ENCODE data around the gene PET100. TPM values are rescaled to one million over a fixed set of nuclear protein-coding genes. Genes with fewer than 3 reads are reported as not detected.

PET100 gene
- total and polyA plus RNA-seq, 10 of the 15 experiments (the other 5 are each of a cell fraction or from before 2014, with no cell fraction given): 47.0 to 462 (median 126) TPM

DNA sequence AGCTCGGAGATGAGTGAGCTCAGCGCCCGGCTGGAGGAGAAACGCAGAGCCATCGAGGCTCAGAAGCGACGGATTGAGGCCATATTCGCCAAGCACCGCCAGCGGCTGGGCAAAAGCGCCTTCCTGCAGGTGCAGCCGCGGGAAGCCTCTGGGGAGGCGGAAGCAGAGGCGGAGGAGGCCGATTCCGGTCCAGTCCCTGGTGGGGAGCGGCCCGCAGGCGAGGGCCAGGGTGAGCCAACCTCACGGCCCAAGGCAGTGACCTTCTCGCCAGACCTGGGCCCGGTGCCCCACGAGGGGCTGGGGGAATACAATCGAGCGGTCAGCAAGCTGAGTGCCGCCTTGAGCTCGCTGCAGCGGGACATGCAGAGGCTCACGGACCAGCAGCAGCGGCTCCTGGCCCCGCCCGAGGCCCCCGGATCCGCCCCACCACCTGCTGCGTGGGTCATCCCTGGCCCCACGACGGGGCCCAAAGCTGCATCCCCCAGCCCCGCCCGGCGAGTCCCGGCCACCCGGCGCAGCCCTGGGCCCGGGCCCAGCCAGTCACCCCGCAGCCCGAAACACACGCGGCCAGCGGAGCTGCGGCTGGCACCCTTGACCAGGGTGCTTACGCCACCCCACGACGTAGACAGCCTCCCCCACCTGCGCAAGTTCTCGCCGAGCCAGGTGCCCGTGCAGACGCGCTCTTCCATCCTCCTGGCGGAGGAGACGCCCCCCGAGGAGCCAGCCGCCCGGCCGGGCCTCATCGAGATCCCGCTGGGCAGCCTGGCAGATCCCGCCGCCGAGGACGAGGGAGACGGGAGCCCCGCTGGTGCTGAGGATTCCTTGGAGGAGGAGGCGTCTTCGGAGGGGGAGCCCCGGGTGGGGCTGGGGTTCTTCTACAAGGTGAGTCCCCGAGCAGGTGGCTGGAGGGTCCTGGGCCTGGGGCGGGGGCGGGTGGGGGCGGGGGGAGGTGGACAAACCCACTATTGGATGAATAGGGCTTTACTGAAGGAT lies 17.0 kb upstream of the PET100 start:
- in situ Hi-C loops (cut with MboI): no loop called here
- Histone ChIP-seq H2AFZ (ENCODE audit: control insufficient read depth, low read depth, low read length) (no peak overlapping the region), H3K27ac (ENCODE audit: control insufficient read depth, insufficient read depth) (no peak overlapping the region), H3K9me3 (replicated peaks; ENCODE audit: control insufficient read depth, insufficient read depth, low read length) (no peaks in the 10 kb centered on the region), H3K27me3 (replicated peaks in 1 of 2; ENCODE audit: control insufficient read depth in 2 of 2, insufficient read depth in 2 of 2, low read length in 1 of 2) (no peaks in the 10 kb centered on the region), H3K4me2 (ENCODE audit: control insufficient read depth, insufficient read depth) (no peak overlapping the region), H3K36me3 (ENCODE audit: control insufficient read depth in 2 of 2, insufficient read depth in 2 of 2, low read length in 1 of 2) (no peaks in the 10 kb centered on the region), H3K4me3 (no peak overlapping the region), H3K4me1 (ENCODE audit: control insufficient read depth, insufficient read depth, low read length) (no peaks in the 10 kb centered on the region), H3K79me2 (ENCODE audit: control insufficient read depth, insufficient read depth, low read length) (no peaks in the 10 kb centered on the region), H4K20me1 (ENCODE audit: control insufficient read depth, insufficient read depth) (no peaks in the 10 kb centered on the region), H3K9ac (ENCODE audit: control insufficient read depth, insufficient read depth, low read length) (no peak overlapping the region)
- BruUV-seq (replicated peaks): no TSS peak
- POLR2A ChIA-PET: no interaction called here
- no peak for TF ChIP-seq GABPA (IDR thresholded peaks at IDR 0.05; ENCODE audit: low read depth)
- no peak for TF ChIP-seq NFIC (IDR thresholded peaks at IDR 0.05; ENCODE audit: low read depth, low read length)
- no peak for TF ChIP-seq SIN3A (IDR thresholded peaks at IDR 0.05; ENCODE audit: low read depth, low read length)
- RAD21 ChIA-PET (ENCODE audit: unreplicated experiment): no interaction called here
- CTCF ChIA-PET: no interaction called here
- intact Hi-C loops (cut with micrococcal nuclease; ENCODE audit: unreplicated experiment): no loop called here
- SMC1A ChIA-PET (ENCODE audit: uncharacterized antibody, unreplicated experiment): no interaction called here
- DNase-seq (ENCODE audit: low read depth, low spot score): no peak
- no peak for ATAC-seq
- FAIRE-seq: no peak
- 68% methylated on average over 59 of the region's 81 CpGs for WGBS (ENCODE audit: insufficient coverage, insufficient replicate concordance, low lambda C conversion rate, missing lambda C conversion rate)

DNA sequence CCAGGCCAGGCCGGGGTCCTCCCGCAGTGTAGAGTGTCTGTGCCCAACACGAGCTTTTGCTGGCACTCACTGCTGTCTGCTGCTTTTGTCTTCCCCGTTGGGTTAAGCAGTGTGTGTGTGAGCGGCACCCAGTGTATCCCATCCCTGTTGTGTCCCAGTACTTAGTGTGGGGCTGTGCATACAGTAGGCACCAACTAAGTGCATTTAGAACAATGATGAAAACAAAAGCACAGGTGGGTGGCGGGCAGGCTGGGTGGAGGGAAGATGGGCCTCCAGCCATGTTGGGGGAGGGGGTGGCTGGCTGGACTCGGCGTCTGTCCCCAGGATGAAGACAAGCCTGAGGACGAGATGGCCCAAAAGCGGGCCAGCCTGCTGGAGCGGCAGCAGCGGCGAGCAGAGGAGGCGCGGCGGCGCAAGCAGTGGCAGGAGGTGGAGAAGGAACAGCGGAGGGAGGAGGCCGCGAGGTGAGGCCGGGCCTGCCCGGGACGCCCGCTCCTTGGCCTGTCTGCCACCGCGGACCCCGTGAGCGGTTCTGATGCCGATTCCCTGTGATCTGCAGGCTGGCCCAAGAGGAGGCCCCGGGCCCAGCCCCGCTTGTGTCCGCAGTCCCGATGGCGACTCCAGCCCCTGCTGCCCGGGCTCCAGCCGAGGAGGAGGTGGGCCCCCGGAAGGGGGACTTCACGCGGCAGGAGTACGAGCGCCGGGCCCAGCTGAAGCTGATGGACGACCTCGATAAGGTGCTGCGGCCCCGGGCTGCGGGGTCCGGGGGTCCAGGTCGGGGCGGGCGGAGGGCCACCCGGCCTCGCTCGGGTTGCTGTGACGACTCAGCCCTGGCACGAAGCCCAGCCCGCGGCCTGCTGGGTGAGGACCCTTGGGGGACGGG lies 14.5 kb upstream of the PET100 start:
- Histone ChIP-seq H3K9ac (ENCODE audit: control insufficient read depth, insufficient read depth, low read length) (no peak overlapping the region), H3K4me2 (ENCODE audit: control insufficient read depth, insufficient read depth) (no peak overlapping the region), H3K27me3 (replicated peaks in 1 of 2; ENCODE audit: control insufficient read depth in 2 of 2, insufficient read depth in 2 of 2, low read length in 1 of 2) (no peaks in the 10 kb centered on the region), H2AFZ (ENCODE audit: control insufficient read depth, low read depth, low read length) (no peak overlapping the region), H3K79me2 (ENCODE audit: control insufficient read depth, insufficient read depth, low read length) (no peaks in the 10 kb centered on the region), H4K20me1 (ENCODE audit: control insufficient read depth, insufficient read depth) (no peaks in the 10 kb centered on the region), H3K9me3 (replicated peaks; ENCODE audit: control insufficient read depth, insufficient read depth, low read length) (no peaks in the 10 kb centered on the region), H3K4me1 (ENCODE audit: control insufficient read depth, insufficient read depth, low read length) (no peaks in the 10 kb centered on the region), H3K4me3 (no peak overlapping the region), H3K27ac (ENCODE audit: control insufficient read depth, insufficient read depth) (no peak overlapping the region), H3K36me3 (ENCODE audit: control insufficient read depth in 2 of 2, insufficient read depth in 2 of 2, low read length in 1 of 2) (peaks cover 0 to 4% of the 10 kb centered on the region in 2 experiments; a peak in 3 of 4 replicates)
- ChIA-PET SMC1A (ENCODE audit: uncharacterized antibody, unreplicated experiment) (no interaction called here), POLR2A (no interaction called here), RAD21 (ENCODE audit: unreplicated experiment) (no interaction called here), CTCF (no interaction called here)
- WGBS (ENCODE audit: insufficient coverage, insufficient replicate concordance, low lambda C conversion rate, missing lambda C conversion rate): 91% methylated on average over 37 of the region's 59 CpGs
- intact Hi-C loops (cut with micrococcal nuclease; ENCODE audit: unreplicated experiment) (no loop called here), in situ Hi-C loops (cut with MboI) (no loop called here)
- FAIRE-seq (no peak), DNase-seq (ENCODE audit: low read depth, low spot score) (no peak), ATAC-seq (no peak)
- no TSS peak for BruUV-seq (replicated peaks)
- no peak for TF ChIP-seq BHLHE40 (IDR thresholded peaks at IDR 0.05; ENCODE audit: borderline replicate concordance in 1 of 2, low read depth in 2 of 2, low read length in 1 of 2)
- no peak for TF ChIP-seq ZNF384 (IDR thresholded peaks at IDR 0.05; ENCODE audit: borderline replicate concordance, low read depth, low read length)
- no peak for TF ChIP-seq TCF3 (IDR thresholded peaks at IDR 0.05; ENCODE audit: borderline replicate concordance, insufficient read depth, low read depth, low read length)
- TF ChIP-seq CREB1 (IDR thresholded peaks at IDR 0.05; ENCODE audit: low read depth): no peak
- TF ChIP-seq JUNB (IDR thresholded peaks at IDR 0.05): no peak
- no peak for TF ChIP-seq CREM (IDR thresholded peaks at IDR 0.05; ENCODE audit: low read depth)
- TF ChIP-seq HDAC2 (IDR thresholded peaks at IDR 0.05): no peak
- TF ChIP-seq, protein P1, sequence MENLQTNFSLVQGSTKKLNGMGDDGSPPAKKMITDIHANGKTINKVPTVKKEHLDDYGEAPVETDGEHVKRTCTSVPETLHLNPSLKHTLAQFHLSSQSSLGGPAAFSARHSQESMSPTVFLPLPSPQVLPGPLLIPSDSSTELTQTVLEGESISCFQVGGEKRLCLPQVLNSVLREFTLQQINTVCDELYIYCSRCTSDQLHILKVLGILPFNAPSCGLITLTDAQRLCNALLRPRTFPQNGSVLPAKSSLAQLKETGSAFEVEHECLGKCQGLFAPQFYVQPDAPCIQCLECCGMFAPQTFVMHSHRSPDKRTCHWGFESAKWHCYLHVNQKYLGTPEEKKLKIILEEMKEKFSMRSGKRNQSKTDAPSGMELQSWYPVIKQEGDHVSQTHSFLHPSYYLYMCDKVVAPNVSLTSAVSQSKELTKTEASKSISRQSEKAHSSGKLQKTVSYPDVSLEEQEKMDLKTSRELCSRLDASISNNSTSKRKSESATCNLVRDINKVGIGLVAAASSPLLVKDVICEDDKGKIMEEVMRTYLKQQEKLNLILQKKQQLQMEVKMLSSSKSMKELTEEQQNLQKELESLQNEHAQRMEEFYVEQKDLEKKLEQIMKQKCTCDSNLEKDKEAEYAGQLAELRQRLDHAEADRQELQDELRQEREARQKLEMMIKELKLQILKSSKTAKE (IDR thresholded peaks at IDR 0.05; ENCODE audit: low read depth, poor library complexity, severe bottlenecking): no peak
- no peak for TF ChIP-seq SMAD5 (IDR thresholded peaks at IDR 0.05; ENCODE audit: low read depth)
- TF ChIP-seq, protein P2, sequence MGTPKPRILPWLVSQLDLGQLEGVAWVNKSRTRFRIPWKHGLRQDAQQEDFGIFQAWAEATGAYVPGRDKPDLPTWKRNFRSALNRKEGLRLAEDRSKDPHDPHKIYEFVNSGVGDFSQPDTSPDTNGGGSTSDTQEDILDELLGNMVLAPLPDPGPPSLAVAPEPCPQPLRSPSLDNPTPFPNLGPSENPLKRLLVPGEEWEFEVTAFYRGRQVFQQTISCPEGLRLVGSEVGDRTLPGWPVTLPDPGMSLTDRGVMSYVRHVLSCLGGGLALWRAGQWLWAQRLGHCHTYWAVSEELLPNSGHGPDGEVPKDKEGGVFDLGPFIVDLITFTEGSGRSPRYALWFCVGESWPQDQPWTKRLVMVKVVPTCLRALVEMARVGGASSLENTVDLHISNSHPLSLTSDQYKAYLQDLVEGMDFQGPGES (IDR thresholded peaks at IDR 0.05): no peak

Measured in GM12878 (cell line).